Dermis blood vessel endothelial cell (primary cell): ENCODE measurements around the gene SNX8. TPM values are rescaled to one million over a fixed set of nuclear protein-coding genes. Genes with fewer than 3 reads are reported as not detected.

Source experiments
- DNase-seq: peaks from one replicate; pipeline ENCODE4 v3.0.0; 2010
- total RNA-seq: library from RNA; depleted of rRNA; stranded (reverse); fragments of >200 nt; gene quantifications from 2 replicates; pipeline ENCODE4 v1.2.3, GENCODE V29; 2014

SNX8 gene
- total RNA-seq, 1 donor from 2014 or later: 9.4 TPM

DNA sequence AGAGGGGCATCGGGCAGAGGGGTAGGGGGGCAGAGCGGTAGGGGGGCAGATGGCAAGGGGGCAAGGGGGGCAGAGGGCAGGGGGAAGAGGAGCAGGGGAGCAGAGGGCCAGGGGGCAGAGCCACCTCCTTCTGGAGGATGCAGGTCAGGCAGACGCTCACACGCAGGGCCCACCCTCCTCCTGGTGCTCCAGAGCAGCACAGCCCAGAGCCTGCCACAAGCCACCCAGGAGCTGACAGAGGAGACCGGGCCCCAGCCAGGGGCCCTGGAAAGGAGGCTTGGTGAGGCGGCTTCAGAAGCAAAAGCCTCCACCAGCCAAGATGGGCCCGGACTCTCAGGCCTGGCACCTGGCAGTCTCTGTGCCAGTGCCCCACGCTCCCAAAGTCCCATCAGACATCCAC lies 94.6 kb downstream of the SNX8 start:
- no peak for DNase-seq

DNA sequence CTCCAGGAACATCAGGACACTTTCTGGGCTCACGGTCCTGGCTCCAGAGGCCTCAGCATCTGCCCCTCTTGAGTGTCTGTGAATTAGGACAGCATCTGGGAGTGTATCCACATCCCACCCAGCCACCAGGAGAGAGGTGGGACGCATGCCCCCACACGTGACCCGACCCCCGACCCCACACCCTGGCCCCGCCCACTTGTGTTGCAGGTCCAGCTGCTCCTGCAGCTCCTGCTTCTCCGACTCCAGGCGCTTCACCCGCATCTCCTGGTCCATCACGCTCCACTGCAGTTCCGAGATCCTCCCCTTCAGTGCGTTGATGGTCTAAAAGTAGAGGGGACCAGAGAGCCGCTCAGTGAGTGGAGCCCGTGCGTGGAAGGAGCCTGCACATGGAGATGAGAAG lies 95.1 kb downstream of the SNX8 start:
- no peak for DNase-seq

GRCh38 chr7:2218444-2218785 lies 95.8 kb downstream of the SNX8 start:
- DNase-seq: no peak

DNA sequence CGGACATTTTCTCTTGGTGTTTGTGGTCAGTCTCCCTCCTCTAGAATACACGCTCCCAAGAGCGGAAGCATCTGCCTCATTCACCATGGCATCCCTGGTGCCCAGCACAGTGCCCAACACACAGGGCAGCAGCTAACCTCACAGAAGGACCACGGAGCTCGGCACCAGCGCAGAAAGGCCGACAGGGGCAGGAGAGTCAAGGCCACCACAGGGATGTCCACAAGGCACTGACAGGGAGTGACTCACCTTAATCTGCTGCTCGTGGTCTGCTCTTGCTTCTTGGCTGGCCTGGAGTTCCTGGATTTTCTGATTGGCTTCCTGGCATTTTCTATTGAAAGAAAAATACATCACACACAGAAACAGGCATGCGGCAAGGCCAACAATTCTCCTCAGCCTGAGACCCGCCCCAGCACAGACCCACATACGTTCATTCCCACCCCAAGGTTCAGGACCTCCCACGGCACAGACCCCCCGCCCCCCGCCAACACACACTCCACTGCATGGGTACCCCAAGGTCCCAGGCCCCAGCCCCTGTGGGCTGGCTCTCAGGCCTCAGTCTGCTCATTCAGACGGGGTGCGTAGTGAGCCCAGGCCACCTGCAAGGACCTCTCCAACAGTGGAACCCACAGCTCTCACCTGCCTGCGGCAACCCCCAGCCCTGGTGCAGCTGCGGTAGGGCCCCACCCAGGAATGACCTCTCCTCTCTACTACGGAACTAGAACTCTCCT lies 96.4 kb downstream of the SNX8 start:
- peak; percentile 35 for DNase-seq

DNA sequence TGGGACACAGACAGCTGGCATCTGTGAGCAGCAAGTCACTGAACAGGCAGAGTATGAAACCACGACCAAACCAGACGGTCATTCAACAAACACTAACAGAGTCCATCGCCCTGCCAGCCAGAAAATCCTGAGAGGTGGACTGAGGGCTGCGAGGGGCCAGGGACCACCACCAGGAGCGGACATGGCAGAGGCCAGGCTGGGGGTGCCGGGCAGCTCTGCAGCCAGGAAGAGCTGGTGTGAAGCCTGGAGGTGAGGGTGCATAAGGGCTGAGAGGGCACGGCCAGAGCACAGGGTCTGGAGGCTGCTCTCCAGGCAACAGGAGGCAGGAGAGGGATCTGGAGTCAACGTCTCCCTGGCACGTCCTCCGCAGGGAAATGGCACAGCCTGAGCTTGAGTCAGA lies 97.0 kb downstream of the SNX8 start:
- DNase-seq: no peak

DNA sequence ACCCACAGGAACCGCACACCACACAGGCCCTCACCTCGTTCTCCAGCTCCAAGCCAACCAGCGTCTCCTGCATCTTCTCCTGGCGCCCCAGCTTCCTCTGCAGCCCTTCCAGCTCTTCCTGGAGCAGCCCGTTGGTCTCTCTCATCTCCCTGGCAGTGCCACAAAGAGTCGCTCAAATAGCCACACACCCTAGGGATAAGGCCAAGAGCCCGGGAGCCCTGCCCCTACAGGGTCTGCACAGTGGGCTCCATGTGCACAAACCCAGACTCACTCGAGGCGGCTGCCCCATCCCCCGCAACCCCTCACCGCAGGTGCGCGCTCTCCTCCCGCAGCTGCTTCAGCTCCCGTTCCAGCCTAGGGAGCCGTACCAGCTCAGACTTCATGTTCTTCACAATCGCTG lies 98.4 kb downstream of the SNX8 start:
- no peak for DNase-seq

GRCh38 chr7:2214636-2215035 lies 99.6 kb downstream of the SNX8 start:
- no peak for DNase-seq

- DNase-seq: no peak
Measured at GRCh38 chr7:2213551-2214215, 100.6 kb downstream of the SNX8 start.

- no peak for DNase-seq
Measured at GRCh38 chr7:2212906-2213305, 101.3 kb downstream of the SNX8 start.

GRCh38 chr7:2211926-2212325 lies 102.3 kb downstream of the SNX8 start:
- DNase-seq: no peak

GRCh38 chr7:2211259-2211880 lies 102.9 kb downstream of the SNX8 start:
- no peak for DNase-seq

DNA sequence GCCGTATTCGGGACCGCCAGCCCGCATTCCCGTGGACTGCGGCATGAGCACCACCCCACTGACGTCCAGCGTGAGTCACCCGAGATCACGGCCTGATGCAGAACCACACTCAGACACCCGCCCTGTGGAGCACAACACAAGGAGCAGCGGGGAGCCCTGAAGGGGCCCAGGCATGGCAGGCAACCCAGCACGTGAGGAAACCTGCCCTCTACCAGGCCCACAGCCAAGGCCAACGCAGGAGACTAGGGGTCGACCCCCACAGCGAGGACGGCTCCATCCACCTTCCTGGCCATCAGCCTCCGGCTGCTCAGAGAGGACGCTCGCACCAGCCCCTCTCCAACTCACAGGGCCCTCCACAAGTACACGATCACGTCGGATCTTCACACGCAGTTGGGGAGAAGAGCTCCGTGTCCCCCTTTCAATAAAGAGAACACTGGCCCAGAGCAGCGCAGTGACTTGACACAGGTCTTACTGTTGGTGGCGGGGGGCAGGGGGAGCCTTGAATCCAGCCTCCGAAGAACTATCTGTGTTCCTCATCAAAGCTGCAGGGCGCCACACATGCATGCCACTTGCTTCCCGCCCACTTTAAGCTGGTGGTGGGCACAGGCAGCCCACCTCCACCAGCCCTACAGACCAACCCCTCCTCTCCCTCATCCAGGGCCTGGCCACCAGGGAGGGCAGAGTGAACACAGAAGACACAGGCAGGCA lies 103.5 kb downstream of the SNX8 start:
- DNase-seq: no peak

- no peak for DNase-seq
Measured at GRCh38 chr7:2209961-2210323, 104.3 kb downstream of the SNX8 start.

GRCh38 chr7:2209146-2209960 lies 104.9 kb downstream of the SNX8 start:
- DNase-seq: peak; percentile 80

DNA sequence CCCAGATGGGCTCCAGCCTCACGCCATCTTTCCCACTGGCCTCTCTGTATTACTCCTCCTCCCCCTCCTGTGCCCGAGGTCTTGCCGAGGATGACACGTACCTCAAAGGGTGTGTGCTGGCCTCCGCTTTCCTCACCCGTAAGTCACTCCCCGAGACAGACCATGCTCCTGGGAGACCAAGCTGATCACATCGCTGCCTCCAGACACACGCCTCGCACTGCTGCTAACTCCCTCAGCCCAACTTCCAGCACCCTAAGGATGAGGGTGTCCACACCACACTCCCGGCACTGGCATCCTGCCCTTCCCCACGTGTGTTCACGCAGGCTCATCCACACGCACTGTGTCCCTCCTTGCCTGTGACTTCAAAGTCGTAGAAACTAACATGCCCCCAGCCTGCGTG lies 105.5 kb downstream of the SNX8 start:
- DNase-seq: no peak

GRCh38 chr7:2205036-2205780 lies 109.0 kb downstream of the SNX8 start:
- no peak for DNase-seq

DNA sequence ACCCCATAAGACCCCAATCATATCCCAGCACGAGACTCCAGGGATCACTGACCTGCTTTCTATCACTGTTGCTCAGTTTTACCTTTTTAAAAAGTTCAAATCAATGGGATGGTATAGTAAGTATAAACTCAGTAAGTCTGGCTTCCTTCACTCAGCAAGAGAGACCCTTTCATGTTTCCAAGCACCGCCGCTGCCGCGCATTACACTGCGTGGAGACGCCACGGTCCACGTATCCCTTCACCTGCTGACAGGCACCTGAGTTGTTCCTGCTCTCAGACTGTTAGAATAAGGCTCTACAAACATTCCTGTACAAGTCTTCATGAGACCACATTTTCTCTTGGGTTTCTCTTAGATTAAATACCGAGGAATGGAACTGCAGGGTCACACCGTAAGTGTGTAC lies 109.8 kb downstream of the SNX8 start:
- no peak for DNase-seq

DNA sequence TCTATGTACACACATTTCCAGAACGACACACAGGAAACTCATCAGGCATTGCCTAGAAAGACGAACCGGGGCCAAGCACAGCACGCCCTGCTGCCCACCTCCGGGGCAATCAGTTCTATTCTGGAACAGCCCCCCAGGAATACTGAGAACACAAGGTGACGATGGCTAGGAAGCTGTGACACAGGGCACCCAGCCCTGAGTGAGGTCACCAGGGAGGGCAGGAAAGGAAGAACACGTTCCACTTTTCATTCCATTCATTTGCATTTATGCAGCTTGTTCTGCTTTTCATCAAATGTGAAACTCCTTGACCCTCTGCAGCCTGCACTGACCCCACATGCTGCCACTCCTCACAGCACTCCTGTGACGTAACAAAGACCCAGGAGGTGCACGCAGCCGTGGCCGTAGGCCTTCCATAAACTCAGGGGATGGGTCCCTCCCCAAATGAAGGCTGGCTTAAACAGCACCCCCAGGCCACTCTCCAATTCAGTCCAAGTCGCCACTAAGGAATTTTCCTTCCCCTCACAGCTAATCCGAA lies 110.4 kb downstream of the SNX8 start:
- no peak for DNase-seq

DNA sequence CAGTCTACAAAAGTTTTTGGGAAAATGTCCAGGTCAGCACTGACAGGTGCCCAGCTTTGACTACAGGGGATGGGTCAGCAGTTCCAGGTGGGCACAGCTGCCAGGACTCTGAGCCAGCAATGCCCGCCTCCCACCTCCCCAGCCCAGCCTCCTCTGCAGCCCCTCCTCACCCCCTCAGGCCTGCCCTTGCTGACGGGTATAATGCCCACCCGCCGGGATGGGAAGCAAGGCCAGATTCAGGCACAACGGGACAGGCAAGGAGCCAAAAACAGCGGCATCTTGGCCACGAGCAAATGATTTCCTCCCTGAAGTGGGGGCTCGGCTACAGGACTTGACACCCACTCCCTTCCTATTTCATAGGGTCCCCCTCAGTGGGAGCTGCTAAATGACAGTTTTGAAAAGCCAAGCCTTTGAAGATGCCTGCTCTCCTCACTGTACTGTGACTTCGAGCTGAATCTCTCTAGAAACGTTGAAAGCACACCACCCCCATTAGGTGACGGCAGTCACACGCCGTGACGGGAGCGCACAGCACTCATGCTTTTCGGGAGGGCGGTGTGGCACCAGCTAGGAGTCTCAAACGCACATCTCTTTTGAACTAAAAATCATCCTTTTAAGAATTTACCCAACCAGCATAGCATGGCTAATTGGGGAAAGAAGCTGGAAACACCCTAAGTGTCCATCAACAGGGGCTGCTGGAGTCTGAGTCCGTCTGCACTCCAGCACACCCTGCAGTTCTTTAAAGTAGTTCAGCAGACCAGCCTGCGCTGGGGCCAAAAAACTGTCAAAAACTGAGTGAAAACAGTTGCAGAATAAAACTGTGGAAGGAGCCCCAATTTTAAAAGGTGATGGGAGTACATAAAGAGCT lies 111.1 kb downstream of the SNX8 start:
- no peak for DNase-seq

DNA sequence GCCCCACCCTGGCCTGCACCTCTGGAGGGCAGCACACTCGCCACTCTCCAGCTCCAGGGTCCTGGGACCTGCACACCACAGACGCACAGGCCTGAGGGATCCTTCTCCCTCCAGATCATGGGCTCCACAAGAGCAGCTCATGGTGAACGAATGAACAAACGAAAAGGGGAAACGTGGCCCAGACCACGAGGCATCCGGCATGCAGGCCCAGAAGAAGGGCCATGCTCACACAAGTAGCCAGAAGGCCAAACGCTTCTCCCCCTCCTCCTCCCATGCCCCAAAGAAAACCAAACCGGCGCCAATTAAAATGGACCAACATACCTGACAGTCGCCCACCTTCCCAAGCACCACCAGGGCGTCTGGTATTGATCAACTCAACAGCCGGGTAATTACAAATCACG lies 111.9 kb downstream of the SNX8 start:
- DNase-seq: no peak
